HepG2 (cell line): ENCODE measurements around the gene ARL15. TPM values are rescaled to one million over a fixed set of nuclear protein-coding genes. Genes with fewer than 3 reads are reported as not detected.

Experiments
- ATAC-seq: fragments of 200-7000 bp; cut with Tn5 transposase; 3 replicates; pipeline ENCODE4 v1.9.1; 2020; ENCODE audit warnings: mild to moderate bottlenecking, moderate library complexity
- BruUV-seq: library from RNA; stranded (reverse); fragments of 400-500 nt; replicated peaks from 2 replicates; lab custom pipeline; 2021; lab: Mats Ljungman, UMichigan
- CTCF ChIA-PET: fragments of 300-600 bp; formaldehyde crosslinking; extraction: SDS; loops from one replicate; lab custom pipeline; 2021; ENCODE audit warnings: low total read pairs, inconsistent platforms, low intra/inter-chr PET ratio; lab: Yijun Ruan, JAX
- POLR2A ChIA-PET: fragments of 350-600 bp; sonication (Branson Sonifier 250); formaldehyde crosslinking; loops from one replicate; lab custom pipeline; 2020; ENCODE audit warnings: antibody characterized with exemption, inconsistent platforms; lab: Yijun Ruan, JAX
- DNase-seq: peaks from one replicate; pipeline ENCODE4 v3.0.0-alpha.2; 2015; ENCODE audit warnings: low spot score
- FAIRE-seq: peaks from 3 replicates; lab custom pipeline; 2011; peaks lifted over from hg19 to GRCh38; lab: Jason Lieb, UNC
- H2AFZ ChIP-seq: one replicate; pipeline ENCODE4 v1.6.1; 2011; ENCODE audit warnings: low read length, inconsistent platforms
- H3K27ac ChIP-seq: fragments of 300-600 bp; 3 replicates; pipeline ENCODE4 v1.8.0; 2011; ENCODE audit warnings: mixed run types, mild to moderate bottlenecking, mixed read lengths, low read length, inconsistent platforms; ENCODE audit not compliant: insufficient read depth; ENCODE audit errors: extremely low read length
- H3K27me3 ChIP-seq, 2 experiments: fragments of 200-600 bp in 1 of 2; 2 replicates in 1 of 2; 3 replicates in 1 of 2; pipeline versions ENCODE4 v1.6.0 to v1.8.0; 2011; ENCODE audit warnings: low read length in 2 of 2, mild to moderate bottlenecking in 2 of 2, moderate library complexity in 2 of 2, inconsistent platforms in 1 of 2; ENCODE audit not compliant: insufficient read depth in 2 of 2, control insufficient read depth in 1 of 2
- H3K36me3 ChIP-seq, 2 experiments: fragments of 200-600 bp in 1 of 2; replicated peaks in 1 of 2; 2 replicates in 1 of 2; 3 replicates in 1 of 2; pipeline versions ENCODE4 v1.5.1 to v1.8.0; 2011; ENCODE audit warnings: low read length in 2 of 2, inconsistent platforms in 1 of 2; ENCODE audit not compliant: insufficient read depth in 2 of 2, control insufficient read depth in 1 of 2
- H3K4me1 ChIP-seq: 2 replicates; pipeline ENCODE4 v1.5.1; 2012; ENCODE audit warnings: low read length, inconsistent platforms; ENCODE audit not compliant: insufficient read depth
- H3K4me2 ChIP-seq: 2 replicates; pipeline ENCODE4 v1.6.0; 2011; ENCODE audit warnings: low read depth, low read length, inconsistent platforms
- H3K4me3 ChIP-seq, 3 experiments: fragments of 200-600 bp in 1 of 3; sonication (generic), shearing (Covaris generic) in 1 of 3; replicated peaks in 1 of 3; 2 replicates each; pipeline ENCODE4 v1.5.1; 2011 to 2016; ENCODE audit warnings: low read length in 3 of 3, inconsistent platforms in 2 of 3, low read depth in 2 of 3, mild to moderate bottlenecking in 2 of 3, control low read depth in 1 of 3, mixed read lengths in 1 of 3; ENCODE audit not compliant: insufficient read depth in 1 of 3
- H3K79me2 ChIP-seq: one replicate; pipeline ENCODE4 v1.6.1; 2011; ENCODE audit warnings: low read length, inconsistent platforms; ENCODE audit not compliant: insufficient read depth
- H3K9ac ChIP-seq: 2 replicates; pipeline ENCODE4 v1.6.0; 2011; ENCODE audit warnings: mild to moderate bottlenecking, low read depth, low read length, inconsistent platforms; ENCODE audit not compliant: insufficient read depth
- H3K9me3 ChIP-seq: 2 replicates; pipeline ENCODE4 v1.5.1; 2012; ENCODE audit warnings: mild to moderate bottlenecking, low read length
- H4K20me1 ChIP-seq: 2 replicates; pipeline ENCODE4 v1.6.0; 2011; ENCODE audit warnings: inconsistent platforms, mild to moderate bottlenecking, low read length, moderate library complexity; ENCODE audit not compliant: insufficient read depth
- AGO2 ChIP-seq: fragments of 200-400 bp; formaldehyde crosslinking; optimal IDR thresholded peaks from 2 replicates; pipeline ENCODE3; 2017; ENCODE audit warnings: mild to moderate bottlenecking, low read depth, low read length, moderate library complexity
- BCL3 ChIP-seq: sonication (generic); formaldehyde crosslinking; IDR thresholded peaks from 2 replicates; pipeline ENCODE4 v1.5.1; 2020; ENCODE audit warnings: mild to moderate bottlenecking, missing genetic modification reagents, moderate library complexity
- NFATC3 ChIP-seq: sonication (generic); formaldehyde crosslinking; IDR thresholded peaks from 2 replicates; pipeline ENCODE4 v1.5.1; 2020; ENCODE audit warnings: mild to moderate bottlenecking, missing genetic modification reagents
- U2AF1 ChIP-seq: fragments of 200-400 bp; formaldehyde crosslinking; optimal IDR thresholded peaks from 2 replicates; pipeline ENCODE3; 2017; ENCODE audit warnings: mild to moderate bottlenecking, low read depth, low read length
- ZNF160 ChIP-seq: sonication (generic); formaldehyde crosslinking; IDR thresholded peaks from 2 replicates; pipeline ENCODE4 v1.8.0; 2022; ENCODE audit warnings: mild to moderate bottlenecking, inconsistent platforms, missing genetic modification reagents
- ZNF292 ChIP-seq: sonication (generic); formaldehyde crosslinking; IDR thresholded peaks from 2 replicates; pipeline ENCODE4 v1.8.1; 2022; ENCODE audit warnings: mild to moderate bottlenecking, low read depth, missing genetic modification reagents, borderline replicate concordance
- ZNF781 ChIP-seq: sonication (generic); formaldehyde crosslinking; IDR thresholded peaks from 2 replicates; pipeline ENCODE4 v1.5.1; 2020; ENCODE audit warnings: borderline replicate concordance, mild to moderate bottlenecking, missing genetic modification reagents; ENCODE audit errors: not compliant biosample characterization
- in situ Hi-C: cut with HindIII; loops from 2 replicates; pipeline ENCODE4 v1.10.0; 2017; ENCODE audit warnings: low pct_unique_long_range_greater_than_20kb; ENCODE audit not compliant: extremely low pct_ligation_motif_present
- intact Hi-C: fragments of 100-400 bp; cut with micrococcal nuclease; formaldehyde crosslinking; loops from one replicate; pipeline ENCODE4 v1.10.0; 2022; ENCODE audit not compliant: unreplicated experiment
- polyA plus RNA-seq, 8 experiments: library from polyadenylated mRNA; depleted of rRNA in 3 of 8; stranded (reverse) in 7 of 8; unstranded in 1 of 8; fragments of >200 nt; fragmentation: Illumina TruSeq in 4 of 8; extraction: Trizol in 4 of 8; gene quantifications; 2 replicates each; pipeline versions ENCODE4 v1.2.1 to v1.2.3, GENCODE V29; 2011 to 2016; ENCODE audit warnings: low read depth in 4 of 8, missing spikeins in 1 of 8, mixed read lengths in 1 of 8; ENCODE audit not compliant: insufficient read depth in 1 of 8
- total RNA-seq, 5 experiments: library from RNA; depleted of rRNA; stranded (reverse); fragments of >200 nt; fragmentation: Illumina TruSeq; extraction: Trizol; gene quantifications; 2 replicates each; pipeline ENCODE4 v1.2.3, GENCODE V29; 2016; ENCODE audit warnings: low read depth in 1 of 5
- TF ChIP-seq, protein P1 (sequence below): sonication (generic); formaldehyde crosslinking; IDR thresholded peaks from 2 replicates; pipeline ENCODE4 v1.4.0; 2020; ENCODE audit warnings: missing genetic modification reagents, borderline replicate concordance
- TF ChIP-seq, protein P2 (sequence below): sonication (generic); formaldehyde crosslinking; IDR thresholded peaks from 2 replicates; pipeline ENCODE4 v1.5.0; 2020; ENCODE audit warnings: missing genetic modification reagents

Gene ARL15
- total and polyA plus RNA-seq, 2 of the 13 experiments (the other 11 are each of a cell fraction or from before 2014, with no cell fraction given) = 2.5 to 7.7 TPM

DNA sequence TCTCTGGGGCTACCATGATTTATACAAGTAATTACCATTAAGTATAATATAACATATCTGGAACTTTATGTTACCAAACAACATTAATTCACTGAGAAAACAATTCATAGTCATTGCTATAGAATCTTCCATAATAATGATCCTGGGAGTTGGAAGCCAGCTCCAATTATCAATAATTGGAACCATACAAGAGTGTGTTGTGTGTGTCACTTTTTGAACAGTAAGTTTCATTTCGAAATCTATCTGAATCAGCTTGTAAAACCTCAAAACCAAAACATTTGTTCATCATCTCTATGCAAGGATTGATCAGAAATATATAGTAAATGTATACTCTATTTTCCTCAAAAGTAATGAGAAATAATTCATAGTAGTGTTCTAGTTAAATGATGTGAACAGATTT, 348.1 kb downstream of the ARL15 start (continued):
- TF ChIP-seq, protein P1, sequence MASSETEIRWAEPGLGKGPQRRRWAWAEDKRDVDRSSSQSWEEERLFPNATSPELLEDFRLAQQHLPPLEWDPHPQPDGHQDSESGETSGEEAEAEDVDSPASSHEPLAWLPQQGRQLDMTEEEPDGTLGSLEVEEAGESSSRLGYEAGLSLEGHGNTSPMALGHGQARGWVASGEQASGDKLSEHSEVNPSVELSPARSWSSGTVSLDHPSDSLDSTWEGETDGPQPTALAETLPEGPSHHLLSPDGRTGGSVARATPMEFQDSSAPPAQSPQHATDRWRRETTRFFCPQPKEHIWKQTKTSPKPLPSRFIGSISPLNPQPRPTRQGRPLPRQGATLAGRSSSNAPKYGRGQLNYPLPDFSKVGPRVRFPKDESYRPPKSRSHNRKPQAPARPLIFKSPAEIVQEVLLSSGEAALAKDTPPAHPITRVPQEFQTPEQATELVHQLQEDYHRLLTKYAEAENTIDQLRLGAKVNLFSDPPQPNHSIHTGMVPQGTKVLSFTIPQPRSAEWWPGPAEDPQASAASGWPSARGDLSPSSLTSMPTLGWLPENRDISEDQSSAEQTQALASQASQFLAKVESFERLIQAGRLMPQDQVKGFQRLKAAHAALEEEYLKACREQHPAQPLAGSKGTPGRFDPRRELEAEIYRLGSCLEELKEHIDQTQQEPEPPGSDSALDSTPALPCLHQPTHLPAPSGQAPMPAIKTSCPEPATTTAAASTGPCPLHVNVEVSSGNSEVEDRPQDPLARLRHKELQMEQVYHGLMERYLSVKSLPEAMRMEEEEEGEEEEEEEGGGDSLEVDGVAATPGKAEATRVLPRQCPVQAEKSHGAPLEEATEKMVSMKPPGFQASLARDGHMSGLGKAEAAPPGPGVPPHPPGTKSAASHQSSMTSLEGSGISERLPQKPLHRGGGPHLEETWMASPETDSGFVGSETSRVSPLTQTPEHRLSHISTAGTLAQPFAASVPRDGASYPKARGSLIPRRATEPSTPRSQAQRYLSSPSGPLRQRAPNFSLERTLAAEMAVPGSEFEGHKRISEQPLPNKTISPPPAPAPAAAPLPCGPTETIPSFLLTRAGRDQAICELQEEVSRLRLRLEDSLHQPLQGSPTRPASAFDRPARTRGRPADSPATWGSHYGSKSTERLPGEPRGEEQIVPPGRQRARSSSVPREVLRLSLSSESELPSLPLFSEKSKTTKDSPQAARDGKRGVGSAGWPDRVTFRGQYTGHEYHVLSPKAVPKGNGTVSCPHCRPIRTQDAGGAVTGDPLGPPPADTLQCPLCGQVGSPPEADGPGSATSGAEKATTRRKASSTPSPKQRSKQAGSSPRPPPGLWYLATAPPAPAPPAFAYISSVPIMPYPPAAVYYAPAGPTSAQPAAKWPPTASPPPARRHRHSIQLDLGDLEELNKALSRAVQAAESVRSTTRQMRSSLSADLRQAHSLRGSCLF (CRISPR knock-in tag) = no peak
- TF ChIP-seq AGO2 (no peak), U2AF1 (no peak)

DNA sequence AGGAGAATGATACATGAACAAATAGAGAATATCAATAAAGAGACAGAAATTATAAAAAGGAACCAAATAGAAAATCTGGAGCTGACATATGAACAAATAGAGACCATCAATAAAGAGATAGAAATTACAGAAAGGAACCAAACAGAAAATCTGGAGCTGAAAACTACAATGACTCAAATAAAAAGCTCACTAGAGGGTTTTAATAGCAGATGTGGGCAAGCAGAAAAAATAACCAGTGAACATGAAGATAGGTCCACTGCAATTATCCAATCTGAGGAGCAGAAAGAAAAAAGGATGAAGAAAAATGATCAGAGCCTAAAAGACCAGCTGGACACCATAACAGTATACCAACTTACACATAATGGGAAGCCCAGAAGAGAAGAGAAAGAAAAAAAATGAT, 353.7 kb downstream of the ARL15 start:
- no peaks in the 10 kb centered on the region for H4K20me1 ChIP-seq
- H3K27me3 ChIP-seq = no peaks in the 10 kb centered on the region
- H3K9ac ChIP-seq = no peak overlapping the region
- no TSS peak for BruUV-seq
- in situ Hi-C loops (no loop called here), intact Hi-C loops (no loop called here)
- H3K27ac ChIP-seq = no peak overlapping the region
- H3K9me3 ChIP-seq = peaks cover 12% of the 10 kb centered on the region; the same call in 1 of the 2 replicates
- TF ChIP-seq NFATC3 (no peak), BCL3 (CRISPR knock-in tag) (no peak), ZNF292 (CRISPR knock-in tag) (no peak), ZNF160 (CRISPR knock-in tag) (peak; percentile 99), ZNF781 (CRISPR knock-in tag) (no peak)
- TF ChIP-seq, protein P2, sequence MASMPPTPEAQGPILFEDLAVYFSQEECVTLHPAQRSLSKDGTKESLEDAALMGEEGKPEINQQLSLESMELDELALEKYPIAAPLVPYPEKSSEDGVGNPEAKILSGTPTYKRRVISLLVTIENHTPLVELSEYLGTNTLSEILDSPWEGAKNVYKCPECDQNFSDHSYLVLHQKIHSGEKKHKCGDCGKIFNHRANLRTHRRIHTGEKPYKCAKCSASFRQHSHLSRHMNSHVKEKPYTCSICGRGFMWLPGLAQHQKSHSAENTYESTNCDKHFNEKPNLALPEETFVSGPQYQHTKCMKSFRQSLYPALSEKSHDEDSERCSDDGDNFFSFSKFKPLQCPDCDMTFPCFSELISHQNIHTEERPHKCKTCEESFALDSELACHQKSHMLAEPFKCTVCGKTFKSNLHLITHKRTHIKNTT (CRISPR knock-in tag) = no peak
- H3K36me3 ChIP-seq = no peaks in the 10 kb centered on the region
- no peaks in the 10 kb centered on the region for H3K79me2 ChIP-seq
- no peak for FAIRE-seq
- no peak for DNase-seq
- CTCF ChIA-PET = no interaction called here
- no peaks in the 10 kb centered on the region for H3K4me1 ChIP-seq
- POLR2A ChIA-PET = no interaction called here
- H3K4me3 ChIP-seq = no peak overlapping the region
- H2AFZ ChIP-seq = no peak overlapping the region
- H3K4me2 ChIP-seq = no peak overlapping the region
- ATAC-seq = no peak
